Left forelimb (tissue), 1 donor: ENCODE data around the gene FREY1.

Experiments used
- DNase-seq: peaks from one replicate; pipeline ENCODE4 v3.0.0-alpha.2; 2018; ENCODE audit warnings: low spot score

Gene FREY1

DNA sequence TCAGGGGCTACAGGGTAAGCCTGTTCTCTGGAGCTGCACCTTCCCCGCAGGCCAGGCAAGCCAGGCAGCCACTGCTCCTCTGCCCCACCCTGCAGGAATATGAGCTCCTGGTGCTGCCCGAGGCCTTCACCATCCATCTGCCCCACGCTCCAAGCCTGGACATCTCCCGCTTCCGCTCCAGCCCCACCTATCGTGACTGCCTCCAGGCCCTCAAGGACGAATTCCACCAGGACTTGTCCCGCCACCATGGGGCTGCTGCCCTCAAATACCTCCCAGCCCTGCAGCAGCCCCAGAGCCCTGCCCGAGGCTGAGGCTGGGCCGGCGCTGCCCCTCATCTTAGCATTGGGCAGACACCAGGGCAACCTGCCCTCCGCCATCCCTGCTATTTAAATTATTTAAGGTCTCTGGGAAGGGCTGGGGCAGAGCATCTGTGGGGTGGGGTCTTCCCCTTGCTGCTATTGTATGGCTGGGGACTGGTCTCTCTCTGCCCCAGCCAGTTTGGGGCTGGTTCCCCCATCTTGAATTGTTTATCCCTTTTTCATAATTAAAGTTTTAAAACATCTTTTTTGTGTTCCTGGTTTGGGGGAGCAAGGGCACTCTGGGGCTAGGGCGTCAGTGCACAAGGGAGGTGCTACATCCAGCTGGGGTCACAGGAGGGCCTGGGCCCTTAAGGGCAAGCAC is 21.6 kb upstream of the FREY1 start:
- no peak for DNase-seq

DNA sequence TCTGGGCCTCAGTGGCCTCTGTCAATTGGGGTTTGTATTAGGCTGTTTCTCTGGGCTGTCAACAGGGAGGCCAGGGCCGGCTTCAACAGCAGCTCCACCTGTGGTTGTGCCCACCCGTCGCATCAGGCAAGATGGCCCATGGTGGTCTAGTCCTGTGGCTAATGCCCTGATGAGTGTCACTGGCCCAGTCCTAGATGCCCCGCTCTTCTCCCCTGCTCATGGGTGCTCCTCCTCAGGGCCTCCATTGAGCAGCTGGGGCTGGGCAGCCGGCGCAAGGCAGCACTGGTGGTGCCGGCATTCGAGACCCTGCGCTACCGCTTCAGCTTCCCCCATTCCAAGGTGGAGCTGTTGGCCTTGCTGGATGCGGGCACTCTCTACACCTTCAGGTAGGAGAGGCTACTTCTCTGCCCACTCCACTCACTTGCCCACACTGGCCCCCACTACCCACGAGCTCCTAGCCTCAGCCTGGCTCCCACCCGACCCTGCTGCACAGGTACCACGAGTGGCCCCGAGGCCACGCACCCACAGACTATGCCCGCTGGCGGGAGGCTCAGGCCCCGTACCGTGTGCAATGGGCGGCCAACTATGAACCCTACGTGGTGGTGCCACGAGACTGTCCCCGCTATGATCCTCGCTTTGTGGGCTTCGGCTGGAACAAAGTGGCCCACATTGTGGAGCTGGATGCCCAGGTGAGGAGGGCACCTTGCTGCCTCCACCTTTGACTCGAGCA is 20.8 kb upstream of the FREY1 start:
- no peak for DNase-seq

DNA sequence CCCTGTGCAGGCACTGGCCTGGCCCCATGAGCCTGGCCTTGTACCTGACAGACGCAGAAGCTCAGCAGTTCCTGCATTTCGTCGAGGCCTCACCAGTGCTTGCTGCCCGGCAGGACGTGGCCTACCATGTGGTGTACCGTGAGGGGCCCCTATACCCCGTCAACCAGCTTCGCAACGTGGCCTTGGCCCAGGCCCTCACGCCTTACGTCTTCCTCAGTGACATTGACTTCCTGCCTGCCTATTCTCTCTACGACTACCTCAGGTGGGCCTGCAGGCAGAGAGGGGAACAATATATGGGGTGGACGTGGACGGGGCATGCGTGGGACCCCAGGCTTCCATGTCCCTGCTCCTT is 20.2 kb upstream of the FREY1 start:
- no peak for DNase-seq

DNA sequence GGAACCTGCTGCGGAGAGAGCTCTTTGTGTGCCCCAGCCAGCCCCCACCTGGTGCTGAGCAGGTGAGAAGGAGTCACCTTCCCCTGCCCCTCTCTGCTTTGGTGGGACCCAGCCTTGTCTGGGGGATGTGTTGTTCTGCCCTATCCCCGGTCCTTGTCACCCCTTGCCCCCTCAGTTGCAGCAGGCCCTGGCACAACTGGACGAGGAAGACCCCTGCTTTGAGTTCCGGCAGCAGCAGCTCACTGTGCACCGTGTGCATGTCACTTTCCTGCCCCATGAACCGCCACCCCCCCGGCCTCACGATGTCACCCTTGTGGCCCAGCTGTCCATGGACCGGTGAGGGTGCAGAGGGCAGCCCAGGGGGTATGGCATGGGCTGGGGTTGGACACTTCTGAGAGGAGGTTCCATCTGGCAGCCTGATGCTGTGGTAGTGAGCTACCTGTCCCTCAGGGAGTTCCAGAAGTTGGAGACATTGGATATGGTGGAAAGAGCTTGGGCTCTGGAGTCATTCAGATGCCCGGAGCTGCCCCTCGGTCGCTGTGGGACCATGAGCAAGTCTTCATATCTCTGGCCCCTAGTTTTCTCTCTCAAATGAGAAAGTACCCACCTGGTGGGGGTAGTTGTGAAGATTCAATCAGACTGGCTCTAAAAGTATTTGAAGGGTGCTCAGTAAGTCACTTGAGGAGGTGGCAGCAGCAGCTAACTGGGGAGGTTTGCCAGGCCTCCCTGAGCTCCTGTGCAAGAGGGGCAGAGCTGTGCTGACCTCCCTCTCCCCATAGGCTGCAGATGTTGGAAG is 19.7 kb upstream of the FREY1 start:
- DNase-seq: no peak

DNA sequence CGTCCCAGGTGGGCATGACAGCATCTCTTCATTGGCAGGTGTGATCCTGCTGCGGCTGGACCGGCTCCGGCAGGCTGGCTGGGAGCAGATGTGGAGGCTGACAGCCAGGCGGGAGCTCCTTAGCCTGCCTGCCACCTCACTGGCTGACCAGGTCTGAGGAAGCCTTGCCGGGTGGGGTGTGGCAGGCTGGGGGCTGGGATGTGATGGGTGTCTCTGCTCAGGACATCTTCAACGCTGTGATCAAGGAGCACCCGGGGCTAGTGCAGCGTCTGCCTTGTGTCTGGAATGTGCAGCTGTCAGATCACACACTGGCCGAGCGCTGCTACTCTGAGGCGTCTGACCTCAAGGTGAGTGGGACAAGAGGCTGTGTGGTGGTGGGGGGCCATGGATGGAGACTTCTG is 18.9 kb upstream of the FREY1 start:
- peak; percentile 65 for DNase-seq

DNA sequence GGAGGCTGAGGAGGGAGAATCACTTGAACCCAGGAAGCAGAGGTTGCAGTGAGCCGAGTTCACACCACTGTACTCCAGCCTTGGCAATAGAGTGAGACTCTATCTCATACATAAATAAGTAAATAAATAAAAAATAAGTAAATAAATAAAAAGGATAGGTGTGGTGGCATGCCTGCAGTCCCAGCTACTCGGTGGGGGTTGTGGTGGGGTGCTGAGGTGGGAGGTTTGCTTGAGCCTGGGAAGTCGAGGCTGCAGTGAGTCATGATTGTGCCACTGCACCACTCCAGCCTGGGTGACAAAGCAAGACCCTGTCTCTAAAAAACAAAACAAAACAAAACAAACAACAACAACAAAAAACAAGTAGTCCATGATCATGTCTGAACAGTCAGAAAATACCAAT is 18.5 kb upstream of the FREY1 start:
- DNase-seq: no peak

DNA sequence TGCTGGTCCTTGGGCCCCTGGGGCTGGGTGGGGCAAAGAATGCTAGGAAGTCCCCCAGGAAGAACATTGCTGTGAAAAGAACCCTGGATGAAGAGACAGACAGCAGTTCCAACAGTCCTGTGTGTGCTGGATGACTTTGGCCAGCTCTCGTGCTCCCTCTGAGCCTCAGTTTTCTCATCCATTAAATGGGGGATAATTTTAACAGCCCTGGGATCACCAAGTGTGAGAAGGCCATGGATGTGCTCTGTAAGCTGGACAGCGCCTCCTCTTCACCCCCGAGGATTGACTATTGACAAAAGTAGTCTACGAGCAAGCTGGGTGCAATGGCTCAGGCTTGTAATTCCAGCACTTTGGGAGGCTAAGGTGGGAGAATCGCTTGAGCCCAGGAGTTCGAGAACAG is 17.9 kb upstream of the FREY1 start:
- DNase-seq: peak; percentile 41

DNA sequence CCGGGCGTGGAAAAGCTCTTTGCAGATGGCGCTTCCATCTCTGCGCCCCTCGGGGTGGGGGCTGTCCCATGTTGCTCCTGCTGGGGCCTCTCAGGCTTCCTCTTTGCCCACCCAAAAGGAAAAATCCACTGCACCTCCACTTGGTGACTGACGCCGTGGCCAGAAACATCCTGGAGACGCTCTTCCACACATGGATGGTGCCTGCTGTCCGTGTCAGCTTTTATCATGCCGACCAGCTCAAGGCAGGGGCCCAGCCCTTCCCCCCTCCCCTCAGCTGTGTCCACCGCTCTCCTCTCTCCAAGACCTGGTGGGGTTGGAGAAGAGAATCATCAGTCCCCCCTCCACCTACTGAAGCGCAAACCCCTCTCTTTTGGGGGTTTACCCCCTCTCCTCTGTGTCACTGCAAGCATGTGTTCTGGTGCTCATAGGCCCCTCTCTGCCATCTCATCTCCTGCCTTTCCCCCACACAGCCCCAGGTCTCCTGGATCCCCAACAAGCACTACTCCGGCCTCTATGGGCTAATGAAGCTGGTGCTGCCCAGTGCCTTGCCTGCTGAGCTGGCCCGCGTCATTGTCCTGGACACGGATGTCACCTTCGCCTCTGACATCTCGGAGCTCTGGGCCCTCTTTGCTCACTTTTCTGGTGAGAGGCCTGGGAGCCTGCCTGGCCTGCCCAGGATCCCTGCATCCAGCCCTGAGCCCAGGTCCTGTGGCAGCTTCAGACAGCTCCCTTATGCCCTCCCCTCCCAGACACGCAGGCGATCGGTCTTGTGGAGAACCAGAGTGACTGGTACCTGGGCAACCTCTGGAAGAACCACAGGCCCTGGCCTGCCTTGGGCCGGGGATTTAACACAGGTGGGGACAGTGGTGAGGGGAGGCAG is 17.2 kb upstream of the FREY1 start:
- peak; percentile 34 for DNase-seq

DNA sequence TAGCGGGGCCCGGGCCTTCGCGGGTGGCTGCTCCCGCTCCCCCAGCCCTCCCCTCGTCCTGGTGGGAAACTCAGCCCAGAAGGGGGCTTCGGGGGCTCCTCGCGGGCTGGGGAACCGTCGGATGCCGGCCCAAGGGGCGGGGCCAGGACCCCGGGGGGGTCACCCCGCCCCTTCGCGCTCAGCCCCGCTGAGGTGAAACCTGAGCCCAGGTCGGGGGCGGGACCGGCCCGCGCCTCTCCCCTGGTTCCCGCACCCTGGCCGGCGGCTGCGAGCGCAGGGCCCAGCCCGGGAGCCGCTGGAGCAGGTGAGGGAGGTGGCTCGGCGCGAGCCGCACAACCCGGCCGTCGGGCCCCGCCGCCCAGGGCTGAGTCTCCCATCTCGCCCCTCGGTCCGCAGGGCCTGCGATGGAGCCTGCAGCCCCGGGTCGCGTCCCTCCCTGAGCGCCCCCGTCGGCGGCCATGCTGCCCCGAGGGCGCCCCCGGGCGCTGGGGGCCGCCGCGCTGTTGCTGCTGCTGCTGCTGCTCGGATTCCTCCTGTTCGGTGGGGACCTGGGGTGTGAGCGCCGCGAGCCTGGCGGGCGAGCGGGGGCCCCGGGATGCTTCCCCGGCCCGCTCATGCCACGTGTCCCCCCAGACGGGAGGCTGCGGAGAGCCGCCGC is 15.5 kb upstream of the FREY1 start, which contains the start of gene LARGE2:
Gene LARGE2 (plus strand): TSS at position 232 of the 658 bp plus-strand sequence. CDS start 227 bp downstream, at position 459.
- DNase-seq: peak; percentile 65

DNA sequence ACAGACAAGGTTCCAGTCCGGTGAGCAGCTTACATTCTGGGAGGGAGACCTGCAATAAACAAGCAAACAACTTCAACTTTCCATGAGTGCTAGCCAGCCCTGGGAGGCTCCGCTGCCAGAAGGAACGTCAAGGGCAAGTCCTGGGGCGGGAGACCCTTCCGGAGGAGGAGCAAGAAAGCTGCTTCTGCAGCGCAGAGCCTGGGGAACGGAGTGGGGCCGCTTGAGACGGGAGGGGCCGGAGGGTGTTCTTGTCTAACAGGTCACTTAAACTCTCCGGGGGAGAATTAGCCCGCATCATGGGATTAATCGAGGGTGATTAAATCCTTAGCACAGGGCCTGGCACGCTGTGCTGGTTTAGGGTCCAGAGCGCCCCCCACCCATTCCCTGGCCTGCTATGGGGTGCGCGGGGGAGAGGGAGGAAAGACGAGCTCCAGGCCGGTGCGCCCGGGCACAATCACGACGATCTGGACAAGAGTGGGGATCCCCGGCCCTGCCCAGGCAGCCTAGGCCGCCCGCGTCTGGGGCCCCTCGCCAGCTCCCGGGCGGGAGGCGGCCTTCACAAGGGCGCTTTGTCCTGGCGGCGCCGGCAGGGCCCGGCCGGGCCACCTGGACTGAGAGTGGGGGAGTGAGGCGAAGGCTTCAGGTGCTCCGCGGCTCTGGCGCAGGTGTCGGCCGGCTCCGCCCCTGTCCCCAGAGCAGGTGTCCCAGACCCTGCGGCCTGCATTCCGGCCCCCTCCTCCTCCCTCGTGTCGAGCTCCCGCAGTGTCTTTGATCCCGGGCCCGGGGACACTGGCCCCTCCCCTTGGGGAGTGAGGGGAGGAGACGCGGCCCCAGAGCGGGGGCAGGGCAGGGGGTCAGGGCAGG is 14.7 kb upstream of the FREY1 start:
- peak; percentile 60 for DNase-seq

DNA sequence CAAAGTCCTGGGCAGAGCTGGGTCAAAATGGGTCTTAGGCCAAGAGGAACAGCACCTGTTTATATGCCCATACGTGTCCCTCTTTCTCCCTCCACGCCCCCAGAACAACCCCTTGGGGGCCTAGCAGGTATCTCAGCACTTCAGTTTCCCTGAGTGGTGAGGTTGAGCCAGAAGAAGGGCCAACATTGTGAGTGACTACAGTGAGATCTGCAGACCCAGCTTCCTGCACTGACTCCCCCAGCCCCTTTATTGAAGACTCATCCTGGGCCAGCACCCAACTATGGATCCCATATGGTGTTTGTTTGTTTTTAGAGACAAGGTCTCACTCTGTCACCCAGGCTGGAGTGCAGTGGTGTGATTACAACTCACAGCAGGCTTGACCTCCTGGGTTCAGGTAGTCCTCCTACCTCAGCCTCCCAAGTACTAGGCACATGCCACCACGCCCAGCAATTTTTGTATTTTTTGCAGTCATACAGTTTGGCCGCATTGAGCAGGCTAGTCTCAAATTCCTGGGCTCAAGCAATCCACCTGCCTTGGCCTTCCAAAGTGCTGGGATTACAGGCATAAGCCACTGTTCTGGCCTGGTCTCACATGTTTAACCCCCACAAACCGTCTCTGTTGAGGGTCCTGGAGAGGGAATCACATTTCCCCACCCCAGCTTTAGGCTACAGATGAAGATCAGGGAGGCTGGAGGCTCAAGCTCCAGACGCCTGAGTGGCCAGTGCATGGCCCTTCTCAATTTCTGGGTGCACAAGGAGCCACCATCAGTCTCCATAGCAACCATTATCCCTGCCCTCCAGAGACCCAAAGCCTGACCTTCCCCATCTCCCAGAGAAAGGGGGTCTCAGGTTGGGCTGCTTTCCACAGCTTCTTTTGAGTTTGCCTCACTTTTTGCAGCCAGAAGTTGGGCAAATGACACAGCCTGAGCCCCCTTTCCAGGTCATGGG is 13.7 kb upstream of the FREY1 start:
- DNase-seq: peak; percentile 38

DNA sequence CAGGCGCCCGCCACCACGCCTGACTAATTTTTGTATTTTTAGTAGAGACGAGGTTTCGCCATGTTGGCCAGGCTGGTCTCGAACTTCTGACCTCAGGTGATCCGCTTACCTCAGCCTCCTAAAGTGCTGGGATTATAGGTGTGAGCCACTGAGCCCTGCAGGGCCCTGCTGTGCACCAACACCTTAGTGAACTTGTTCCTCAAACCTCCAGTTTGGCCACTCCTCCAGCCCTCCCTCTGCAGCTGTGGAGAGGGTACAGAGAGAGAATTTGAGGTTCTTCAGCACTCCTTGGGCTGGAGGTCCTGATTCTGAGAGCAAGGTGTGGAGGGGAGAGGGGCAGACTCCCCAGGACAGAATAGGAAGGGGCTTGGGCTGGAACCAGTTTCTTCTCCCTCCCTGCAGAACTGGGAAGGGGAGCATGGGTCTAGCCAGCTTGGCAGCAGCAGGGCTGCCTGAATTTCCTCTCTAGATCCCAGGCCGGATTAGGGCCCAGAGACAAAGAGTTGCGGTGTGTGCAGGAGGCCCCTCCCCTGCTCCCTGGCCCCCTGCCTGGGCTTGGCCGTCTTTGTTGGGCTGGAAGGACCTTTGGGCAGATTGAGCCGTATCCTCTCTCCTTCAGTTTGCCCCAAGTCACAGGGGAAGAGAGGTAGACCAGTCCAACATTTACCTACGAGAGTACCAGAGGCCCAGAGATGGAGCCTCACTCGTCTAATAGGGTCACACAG is 12.9 kb upstream of the FREY1 start:
- DNase-seq: peak; percentile 59

DNA sequence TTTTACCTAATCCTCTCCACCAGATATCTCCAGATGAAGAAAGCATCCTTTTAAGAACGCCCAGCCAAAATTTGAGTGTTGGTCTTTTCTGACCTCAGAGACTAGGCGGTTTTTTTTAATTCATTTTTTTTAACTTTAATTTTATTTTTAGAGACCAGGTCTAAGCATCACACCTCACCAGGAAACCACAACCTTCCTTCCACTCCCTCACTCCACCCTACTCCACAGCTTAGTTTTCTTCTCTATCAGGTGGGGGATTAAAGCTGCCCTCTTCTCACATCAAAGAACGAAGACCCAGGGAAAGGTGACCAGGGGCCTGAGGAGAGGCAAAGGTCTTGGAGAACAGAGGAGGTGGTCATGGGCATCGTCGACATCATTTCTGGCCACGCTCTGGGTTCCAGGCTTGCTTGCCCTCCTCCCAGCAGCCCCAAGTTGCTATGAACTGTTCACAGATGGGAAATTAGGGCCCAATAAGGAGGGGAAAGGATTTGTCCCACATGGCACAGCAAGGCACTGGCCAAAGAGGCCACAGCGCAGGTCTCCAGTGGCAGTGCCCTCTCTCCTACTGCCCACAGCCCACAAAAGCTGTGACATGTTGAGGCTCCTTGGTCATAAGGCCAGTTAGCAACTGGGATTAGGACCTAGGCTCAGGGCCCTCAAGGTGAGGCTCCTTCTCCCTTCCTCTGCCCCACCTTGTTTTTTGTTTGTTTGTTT is 12.0 kb upstream of the FREY1 start:
- no peak for DNase-seq

DNA sequence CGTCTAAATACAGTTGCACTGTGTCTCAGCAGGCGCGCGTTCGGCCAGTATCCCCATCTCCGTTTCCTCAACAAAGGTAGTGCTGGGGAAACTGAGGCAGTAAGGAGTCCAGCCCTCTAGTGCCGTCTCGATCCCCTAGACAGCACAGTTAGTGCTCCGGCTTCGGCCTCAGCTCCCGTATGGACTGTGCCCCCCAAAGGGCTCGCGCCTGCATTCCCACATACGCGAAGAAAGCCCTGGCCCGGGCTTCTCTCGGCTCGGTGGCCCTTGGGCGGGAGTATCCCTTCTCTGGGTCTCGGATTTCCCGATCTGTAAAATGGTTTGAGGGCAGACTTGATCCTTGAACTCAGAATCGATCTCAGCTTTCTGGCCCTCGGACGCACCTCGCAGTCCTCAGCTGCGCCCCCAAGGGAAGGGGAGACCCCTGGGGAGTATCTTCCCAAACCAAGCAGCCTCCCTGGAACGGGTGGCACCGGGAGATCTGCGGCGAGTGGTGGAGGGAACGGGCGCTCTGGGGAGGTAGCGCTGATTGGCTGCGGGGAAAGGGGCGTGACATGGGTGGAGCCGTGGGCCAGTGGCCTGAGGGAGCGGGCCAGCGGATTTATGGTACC is 11.4 kb upstream of the FREY1 start:
- no peak for DNase-seq

DNA sequence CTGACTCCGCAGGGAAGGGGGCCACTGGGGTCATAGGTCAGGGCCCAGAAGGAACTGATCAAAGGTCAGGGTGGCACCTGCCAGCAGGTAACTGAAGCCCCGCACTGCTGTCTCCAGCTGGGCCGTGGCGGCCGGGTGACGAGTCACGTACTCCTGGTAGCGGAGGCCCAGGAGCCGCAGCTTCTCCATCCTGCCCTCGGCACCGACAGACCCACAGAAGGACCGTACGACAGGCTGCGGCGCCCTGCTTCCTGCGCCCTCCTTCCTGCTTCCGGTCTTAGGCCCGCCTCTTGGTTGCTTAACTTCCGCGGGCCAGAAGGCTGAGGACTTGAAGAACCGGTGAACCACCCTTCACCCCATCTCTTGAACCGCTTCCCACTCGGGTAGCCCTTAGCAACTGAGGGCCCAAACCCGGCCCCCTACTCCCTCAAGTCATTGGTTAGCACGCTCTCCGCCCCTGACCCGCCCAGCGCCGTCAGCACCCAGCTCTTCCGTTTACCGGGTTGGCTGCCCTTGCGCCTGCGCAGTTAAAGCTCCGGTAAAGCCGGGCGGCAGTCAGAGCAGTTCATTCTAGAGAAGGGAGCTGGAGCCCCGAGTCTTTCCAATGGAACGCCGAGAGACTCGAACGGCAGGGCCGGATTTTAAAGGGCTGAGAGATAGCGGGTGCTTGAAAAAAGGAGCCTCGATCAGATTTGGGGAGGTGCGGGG is 10.7 kb upstream of the FREY1 start, which contains the start of gene PEX16:
Gene PEX16 (minus strand): TSS at position 255 of the 708 bp plus-strand sequence. CDS start 66 bp downstream, at position 189.
- peak; percentile 97 for DNase-seq

DNA sequence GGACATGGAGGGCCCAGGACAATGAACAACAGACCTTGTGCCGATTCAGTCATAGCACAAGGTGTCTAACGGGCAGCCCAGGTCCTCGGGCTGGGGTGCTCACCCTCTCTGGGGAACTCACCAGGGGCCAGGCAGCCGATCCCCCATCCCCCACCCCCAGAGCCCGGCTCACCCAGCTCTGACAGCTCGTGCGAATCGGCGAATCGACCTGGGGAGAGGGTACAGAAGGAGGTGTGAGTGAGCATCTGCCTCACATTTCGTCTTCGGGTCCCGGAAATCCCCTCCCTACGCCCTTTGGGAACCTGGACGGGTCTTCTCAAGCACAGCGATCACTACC is 10.2 kb upstream of the FREY1 start:
- no peak for DNase-seq

DNA sequence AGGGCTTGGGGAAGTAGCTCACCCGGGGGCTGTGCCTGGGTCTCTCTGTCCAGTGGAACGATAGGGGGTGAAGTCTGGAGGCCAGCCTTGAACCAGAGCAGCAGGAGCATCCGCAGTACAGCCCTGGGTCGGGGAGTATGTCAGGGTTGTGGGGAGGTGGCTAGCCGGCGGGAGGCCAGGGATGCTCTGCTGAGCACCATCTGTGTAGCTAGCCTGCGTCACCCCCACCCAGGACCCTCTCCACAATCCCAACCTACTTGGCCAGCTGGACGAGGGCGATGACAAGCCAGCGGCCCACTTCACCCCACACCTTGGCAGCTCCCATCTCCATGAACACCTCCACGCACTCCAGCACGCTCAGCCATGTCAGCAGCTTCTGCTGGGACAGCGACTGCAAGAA is 8.4 kb upstream of the FREY1 start:
- DNase-seq: no peak
